WI38 (cell line): ENCODE results near the gene RBPMS2.
"Not testable (repeated sequence)": the region's sequence is repeated elsewhere in the genome, so short reads cannot be mapped to it uniquely, and the experiment has no call there.

ENCODE experiments used
- H3K4me3 ChIP-seq: 2 replicates; pipeline ENCODE4 v1.5.1; 2011; ENCODE audit warnings: low read depth, mild to moderate bottlenecking, control low read depth, low read length
- CTCF ChIP-seq: IDR thresholded peaks from 2 replicates; pipeline ENCODE4 v1.5.1; 2012; ENCODE audit warnings: low read depth, mild to moderate bottlenecking, control low read depth, low read length

RBPMS2 gene

GRCh38 chr15:64743691-64744090 is 31.7 kb downstream of the RBPMS2 start:
- no peak for TF ChIP-seq CTCF
- no peak overlapping the region for H3K4me3 ChIP-seq

- TF ChIP-seq CTCF: no peak
- H3K4me3 ChIP-seq: no peak overlapping the region
Observed at GRCh38 chr15:64742921-64743320, 32.5 kb downstream of the RBPMS2 start.

- no peak for TF ChIP-seq CTCF
- H3K4me3 ChIP-seq: no peak overlapping the region
Observed at GRCh38 chr15:64742385-64742784, 33.0 kb downstream of the RBPMS2 start.

GRCh38 chr15:64741708-64742107 is 33.7 kb downstream of the RBPMS2 start:
- not testable (repeated sequence) for H3K4me3 ChIP-seq

GRCh38 chr15:64740311-64741170 is 34.8 kb downstream of the RBPMS2 start:
- H3K4me3 ChIP-seq: no peak overlapping the region
- peak; percentile 13; the same call in 1 of the 2 replicates for TF ChIP-seq CTCF

GRCh38 chr15:64739577-64740143 is 35.7 kb downstream of the RBPMS2 start:
- H3K4me3 ChIP-seq: no peak overlapping the region
- no peak for TF ChIP-seq CTCF

GRCh38 chr15:64739156-64739555 is 36.2 kb downstream of the RBPMS2 start:
- TF ChIP-seq CTCF: no peak
- H3K4me3 ChIP-seq: no peak overlapping the region
